Panc1 (cell line): ENCODE data around the gene ATL2. TPM values are rescaled to one million over a fixed set of nuclear protein-coding genes. Genes with fewer than 3 reads are reported as not detected.

Experiments
- ATAC-seq: fragments of 200-7000 bp; cut with Tn5 transposase; 2 replicates; pipeline ENCODE4 v1.9.1; 2020; ENCODE audit warnings: mild to moderate bottlenecking, moderate library complexity
- BruUV-seq: library from RNA; stranded (reverse); fragments of 400-500 nt; replicated peaks from 2 replicates; lab custom pipeline; 2021; lab: Mats Ljungman, UMichigan
- CTCF ChIA-PET: fragments of 300-600 bp; sonication (Branson Sonifier 250); formaldehyde crosslinking; loops from one replicate; lab custom pipeline; 2022; ENCODE audit warnings: antibody characterized with exemption; lab: Charles Lee
- POLR2A ChIA-PET: fragments of 300-600 bp; sonication (Branson Sonifier 250); formaldehyde crosslinking; loops from one replicate; lab custom pipeline; 2022; ENCODE audit warnings: antibody characterized with exemption; lab: Charles Lee
- DNase-seq: peaks from one replicate; pipeline ENCODE4 v3.0.0-alpha.2; 2010; ENCODE audit warnings: low read depth, low spot score
- H3K27ac ChIP-seq: 2 replicates; pipeline ENCODE4 v1.5.1; 2011; ENCODE audit warnings: mild to moderate bottlenecking, low read length, inconsistent platforms
- H3K27me3 ChIP-seq: fragments of 200-500 bp; sonication (Bioruptor generic); 2 replicates; pipeline ENCODE4 v1.6.0; 2014; ENCODE audit warnings: low read length, inconsistent platforms; ENCODE audit not compliant: control insufficient read depth, insufficient read depth
- H3K36me3 ChIP-seq: fragments of 200-500 bp; sonication (Bioruptor generic); 2 replicates; pipeline ENCODE4 v1.5.1; 2014; ENCODE audit warnings: inconsistent platforms, mild to moderate bottlenecking, low read length, moderate library complexity; ENCODE audit not compliant: control insufficient read depth, insufficient read depth
- H3K4me1 ChIP-seq: 2 replicates; pipeline ENCODE4 v1.5.1; 2011; ENCODE audit warnings: inconsistent platforms, mild to moderate bottlenecking, low read length, moderate library complexity; ENCODE audit not compliant: control insufficient read depth, insufficient read depth
- H3K4me3 ChIP-seq, 2 experiments: 2 replicates each; pipeline ENCODE4 v1.5.1; 2011 to 2012; ENCODE audit warnings: low read depth in 2 of 2, low read length in 2 of 2, mild to moderate bottlenecking in 2 of 2, inconsistent platforms in 1 of 2, moderate library complexity in 1 of 2
- H3K9me3 ChIP-seq: fragments of 200-500 bp; sonication (Bioruptor generic); 2 replicates; pipeline ENCODE4 v1.5.1; 2014; ENCODE audit warnings: low read depth, mild to moderate bottlenecking, inconsistent platforms, low read length, moderate library complexity; ENCODE audit not compliant: control insufficient read depth, insufficient read depth
- CTCF ChIP-seq: fragments of 450-650 bp; IDR thresholded peaks from 2 replicates; pipeline ENCODE4 v1.5.1; 2017; ENCODE audit warnings: mild to moderate bottlenecking
- POLR2AphosphoS5 ChIP-seq: IDR thresholded peaks from 2 replicates; pipeline ENCODE4 v1.6.1; 2012; ENCODE audit warnings: mild to moderate bottlenecking, low read depth, low read length, moderate library complexity
- SIN3A ChIP-seq: IDR thresholded peaks from 2 replicates; pipeline ENCODE4 v1.6.1; 2012; ENCODE audit warnings: low read depth, mild to moderate bottlenecking, low read length, moderate library complexity, borderline replicate concordance; ENCODE audit not compliant: insufficient read depth
- TCF7L2 ChIP-seq: IDR thresholded peaks from 2 replicates; pipeline ENCODE4 v1.6.1; 2011; ENCODE audit warnings: mild to moderate bottlenecking, low read depth, low read length, inconsistent platforms
- in situ Hi-C: cut with HindIII; loops from 2 replicates; pipeline ENCODE4 v1.10.0; 2016; ENCODE audit warnings: low sequenced_read_pairs, low pct_unique_long_range_greater_than_20kb
- intact Hi-C: fragments of 100-400 bp; cut with micrococcal nuclease; formaldehyde crosslinking; loops from one replicate; pipeline ENCODE4 v1.10.0; 2022; ENCODE audit not compliant: unreplicated experiment
- total RNA-seq: library from RNA; stranded (reverse); gene quantifications from one replicate; pipeline ENCODE4 v1.2.1, GENCODE V29; 2021; ENCODE audit not compliant: unreplicated experiment
- TF ChIP-seq, protein P1 (sequence below), 2 experiments: IDR thresholded peaks; 2 replicates each; pipeline ENCODE4 v1.6.1; 2011 to 2012; ENCODE audit warnings: low read depth in 2 of 2, control low read depth in 1 of 2, low read length in 1 of 2, mild to moderate bottlenecking in 1 of 2, moderate library complexity in 1 of 2; ENCODE audit not compliant: insufficient read depth in 1 of 2

The ATL2 gene
- total RNA-seq, 1 experiment from 2014 or later: 78.7 TPM

DNA sequence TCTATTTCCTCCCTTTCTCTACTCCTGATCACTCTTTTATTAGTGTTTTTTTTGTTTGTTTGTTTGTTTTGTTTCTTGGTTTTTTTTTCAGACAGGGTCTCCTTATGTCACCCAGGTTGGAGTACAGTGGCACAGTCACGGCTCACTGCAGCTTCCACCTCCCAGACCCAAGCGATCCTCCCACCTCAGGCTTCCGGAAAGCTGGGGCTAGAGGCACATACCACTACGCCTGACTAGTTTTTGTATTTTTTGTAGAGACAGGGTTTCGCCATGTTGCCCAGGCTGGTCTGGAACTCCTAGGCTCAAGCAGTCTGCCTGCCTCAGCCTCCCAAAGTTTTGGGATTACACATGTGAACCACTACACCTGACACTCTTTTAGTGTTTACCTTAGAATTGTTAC lies 122.3 kb downstream of the ATL2 start:
- no peaks in the 10 kb centered on the region for H3K9me3 ChIP-seq
- BruUV-seq: no TSS peak
- no peak overlapping the region for H3K27ac ChIP-seq
- H3K4me3 ChIP-seq: no peak overlapping the region
- in situ Hi-C loops: no loop called here
- no peak for ATAC-seq
- DNase-seq: no peak
- CTCF ChIA-PET: no interaction called here
- intact Hi-C loops: no loop called here
- no peaks in the 10 kb centered on the region for H3K27me3 ChIP-seq
- POLR2A ChIA-PET: no interaction called here
- H3K4me1 ChIP-seq: no peaks in the 10 kb centered on the region
- no peak for TF ChIP-seq POLR2AphosphoS5
- TF ChIP-seq, protein P1, sequence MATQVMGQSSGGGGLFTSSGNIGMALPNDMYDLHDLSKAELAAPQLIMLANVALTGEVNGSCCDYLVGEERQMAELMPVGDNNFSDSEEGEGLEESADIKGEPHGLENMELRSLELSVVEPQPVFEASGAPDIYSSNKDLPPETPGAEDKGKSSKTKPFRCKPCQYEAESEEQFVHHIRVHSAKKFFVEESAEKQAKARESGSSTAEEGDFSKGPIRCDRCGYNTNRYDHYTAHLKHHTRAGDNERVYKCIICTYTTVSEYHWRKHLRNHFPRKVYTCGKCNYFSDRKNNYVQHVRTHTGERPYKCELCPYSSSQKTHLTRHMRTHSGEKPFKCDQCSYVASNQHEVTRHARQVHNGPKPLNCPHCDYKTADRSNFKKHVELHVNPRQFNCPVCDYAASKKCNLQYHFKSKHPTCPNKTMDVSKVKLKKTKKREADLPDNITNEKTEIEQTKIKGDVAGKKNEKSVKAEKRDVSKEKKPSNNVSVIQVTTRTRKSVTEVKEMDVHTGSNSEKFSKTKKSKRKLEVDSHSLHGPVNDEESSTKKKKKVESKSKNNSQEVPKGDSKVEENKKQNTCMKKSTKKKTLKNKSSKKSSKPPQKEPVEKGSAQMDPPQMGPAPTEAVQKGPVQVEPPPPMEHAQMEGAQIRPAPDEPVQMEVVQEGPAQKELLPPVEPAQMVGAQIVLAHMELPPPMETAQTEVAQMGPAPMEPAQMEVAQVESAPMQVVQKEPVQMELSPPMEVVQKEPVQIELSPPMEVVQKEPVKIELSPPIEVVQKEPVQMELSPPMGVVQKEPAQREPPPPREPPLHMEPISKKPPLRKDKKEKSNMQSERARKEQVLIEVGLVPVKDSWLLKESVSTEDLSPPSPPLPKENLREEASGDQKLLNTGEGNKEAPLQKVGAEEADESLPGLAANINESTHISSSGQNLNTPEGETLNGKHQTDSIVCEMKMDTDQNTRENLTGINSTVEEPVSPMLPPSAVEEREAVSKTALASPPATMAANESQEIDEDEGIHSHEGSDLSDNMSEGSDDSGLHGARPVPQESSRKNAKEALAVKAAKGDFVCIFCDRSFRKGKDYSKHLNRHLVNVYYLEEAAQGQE (IDR thresholded peaks at IDR 0.05; ENCODE audit: insufficient read depth in 1 of 2, low read depth in 2 of 2, low read length in 1 of 2): no peak
- TF ChIP-seq CTCF: no peak
- TF ChIP-seq TCF7L2: no peak
- TF ChIP-seq SIN3A: no peak
- no peaks in the 10 kb centered on the region for H3K36me3 ChIP-seq

DNA sequence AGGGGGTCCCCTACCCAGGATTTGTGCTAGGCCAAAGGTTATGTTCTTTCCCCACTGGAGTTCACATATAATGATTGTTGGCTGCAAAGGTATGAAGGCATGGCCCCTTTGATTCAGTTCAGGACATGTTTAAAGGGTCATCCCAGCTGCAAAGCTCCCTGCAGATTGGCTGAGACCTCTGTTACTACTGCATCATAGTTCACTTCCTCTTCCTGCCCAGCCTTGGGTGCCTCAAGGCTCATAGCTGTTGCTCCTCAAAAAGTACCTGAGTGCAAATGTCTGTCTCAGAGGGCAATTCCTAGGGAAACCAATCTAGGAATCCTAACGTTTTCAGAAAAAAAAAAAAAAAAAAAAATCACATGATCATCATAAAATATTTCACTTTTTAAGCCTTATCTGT lies 125.1 kb downstream of the ATL2 start:
- intact Hi-C loops: no loop called here
- H3K27me3 ChIP-seq: no peaks in the 10 kb centered on the region
- in situ Hi-C loops: no loop called here
- H3K9me3 ChIP-seq: no peaks in the 10 kb centered on the region
- POLR2A ChIA-PET: no interaction called here
- no TSS peak for BruUV-seq
- no peaks in the 10 kb centered on the region for H3K36me3 ChIP-seq
- CTCF ChIA-PET: interaction anchor here (0.7 kb wide), 1 partner anchor 262 kb away, joined by 5 read pairs; no protein-coding TSS in a partner anchor
- H3K4me3 ChIP-seq: no peak overlapping the region
- ATAC-seq (no peak), DNase-seq (no peak)
- no peaks in the 10 kb centered on the region for H3K4me1 ChIP-seq
- H3K27ac ChIP-seq: no peak overlapping the region
- TF ChIP-seq, protein P1 (IDR thresholded peaks at IDR 0.05; ENCODE audit: insufficient read depth in 1 of 2, low read depth in 2 of 2, low read length in 1 of 2): no peak
- TF ChIP-seq TCF7L2: no peak
- TF ChIP-seq CTCF: no peak
- no peak for TF ChIP-seq POLR2AphosphoS5
- no peak for TF ChIP-seq SIN3A
